GM20000 (cell line): ENCODE data around the gene TMEM50A.
"Not testable (repeated sequence)": the region's sequence is repeated elsewhere in the genome, so short reads cannot be mapped to it uniquely, and the experiment has no call there.

Source experiments
- DNase-seq: peaks from one replicate; pipeline ENCODE4 v3.0.0; 2012; ENCODE audit warnings: low spot score
- TF ChIP-seq, protein P1 (sequence below): IDR thresholded peaks from 2 replicates; pipeline ENCODE4 v1.5.1; 2012; ENCODE audit warnings: mild to moderate bottlenecking, control low read depth; ENCODE audit errors: extremely low read depth, missing control alignments

TMEM50A gene

GRCh38 chr1:25338188-25338981 lies at the start of gene TMEM50A:
TSS of gene TMEM50A (plus strand) at chr1:25338334. CDS start at chr1:25340487, 2,153 bp downstream.
- TF ChIP-seq, protein P1, sequence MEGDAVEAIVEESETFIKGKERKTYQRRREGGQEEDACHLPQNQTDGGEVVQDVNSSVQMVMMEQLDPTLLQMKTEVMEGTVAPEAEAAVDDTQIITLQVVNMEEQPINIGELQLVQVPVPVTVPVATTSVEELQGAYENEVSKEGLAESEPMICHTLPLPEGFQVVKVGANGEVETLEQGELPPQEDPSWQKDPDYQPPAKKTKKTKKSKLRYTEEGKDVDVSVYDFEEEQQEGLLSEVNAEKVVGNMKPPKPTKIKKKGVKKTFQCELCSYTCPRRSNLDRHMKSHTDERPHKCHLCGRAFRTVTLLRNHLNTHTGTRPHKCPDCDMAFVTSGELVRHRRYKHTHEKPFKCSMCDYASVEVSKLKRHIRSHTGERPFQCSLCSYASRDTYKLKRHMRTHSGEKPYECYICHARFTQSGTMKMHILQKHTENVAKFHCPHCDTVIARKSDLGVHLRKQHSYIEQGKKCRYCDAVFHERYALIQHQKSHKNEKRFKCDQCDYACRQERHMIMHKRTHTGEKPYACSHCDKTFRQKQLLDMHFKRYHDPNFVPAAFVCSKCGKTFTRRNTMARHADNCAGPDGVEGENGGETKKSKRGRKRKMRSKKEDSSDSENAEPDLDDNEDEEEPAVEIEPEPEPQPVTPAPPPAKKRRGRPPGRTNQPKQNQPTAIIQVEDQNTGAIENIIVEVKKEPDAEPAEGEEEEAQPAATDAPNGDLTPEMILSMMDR: no peak
- DNase-seq: peak; percentile 91

- DNase-seq: not testable (repeated sequence)
These were observed 49.5 kb upstream of the TMEM50A start for GRCh38 chr1:25288573-25289101.

GRCh38 chr1:25290043-25290442 lies 48.1 kb upstream of the TMEM50A start:
- DNase-seq: not testable (repeated sequence)

DNA sequence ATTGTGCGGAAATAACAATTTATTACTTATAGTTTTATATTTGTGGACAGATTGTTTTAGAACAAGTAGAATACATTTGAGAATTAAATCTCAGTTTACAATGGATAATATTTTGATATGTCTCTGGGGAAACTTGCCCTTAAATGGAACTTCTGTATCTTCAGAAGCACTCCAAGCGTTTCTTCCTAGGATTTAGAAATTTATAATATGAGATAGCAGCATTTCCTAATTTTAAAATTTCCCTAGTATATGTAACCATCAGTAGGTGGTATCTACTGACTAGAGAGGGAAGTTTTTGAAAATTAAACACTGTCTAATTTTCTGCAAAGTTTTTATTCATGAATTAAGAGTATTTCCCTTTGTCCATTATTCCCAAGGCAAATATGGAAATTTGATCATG lies 44.7 kb upstream of the TMEM50A start:
- DNase-seq: not testable (repeated sequence)

GRCh38 chr1:25294889-25295826 lies 43.0 kb upstream of the TMEM50A start:
- DNase-seq: not testable (repeated sequence)

- not testable (repeated sequence) for DNase-seq
These were observed 41.6 kb upstream of the TMEM50A start for GRCh38 chr1:25296501-25296900.

- DNase-seq: not testable (repeated sequence)
These were observed 37.4 kb upstream of the TMEM50A start for GRCh38 chr1:25300729-25301128.

GRCh38 chr1:25302330-25302729 lies 35.8 kb upstream of the TMEM50A start:
- not testable (repeated sequence) for DNase-seq

GRCh38 chr1:25304936-25305335 lies 33.2 kb upstream of the TMEM50A start:
- DNase-seq: not testable (repeated sequence)

DNA sequence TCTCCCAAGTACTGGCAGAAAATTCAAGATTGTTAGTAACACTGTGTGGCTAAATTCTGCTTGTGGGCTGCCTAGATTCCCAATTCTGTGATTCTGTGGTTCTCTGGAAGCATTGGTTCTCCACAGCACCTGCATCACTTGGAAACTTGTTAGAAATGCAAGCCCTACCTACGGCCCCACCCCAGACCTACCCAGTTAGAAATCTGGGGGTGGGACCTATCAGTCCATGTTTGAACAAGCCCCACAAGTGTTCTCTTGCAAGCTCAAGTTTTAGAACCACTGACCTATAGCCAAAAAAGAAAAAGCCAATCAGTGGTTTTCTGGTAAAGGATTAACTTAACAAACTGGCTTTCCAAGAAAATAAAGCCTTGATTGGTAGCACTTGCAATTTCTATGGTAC lies 30.0 kb upstream of the TMEM50A start:
- not testable (repeated sequence) for DNase-seq

DNA sequence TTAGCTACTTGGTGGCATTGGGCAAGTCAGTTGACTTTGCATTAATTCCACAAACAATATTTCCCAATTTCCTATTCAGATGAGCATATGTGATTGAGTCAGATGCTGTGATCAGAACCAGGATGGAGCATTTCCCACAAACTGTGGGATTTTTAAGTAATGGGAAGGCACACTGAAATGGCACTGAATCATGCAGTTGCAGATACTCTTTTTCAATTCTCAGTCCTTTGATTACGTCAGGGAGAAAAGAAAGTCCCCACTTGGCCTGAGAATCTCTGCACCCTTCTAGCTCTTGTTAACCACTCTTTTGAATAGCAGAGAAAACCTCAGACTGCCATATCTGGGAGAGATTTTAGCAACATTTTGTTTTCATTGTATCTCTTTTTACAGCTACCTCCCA lies 29.0 kb upstream of the TMEM50A start:
- DNase-seq: not testable (repeated sequence)

DNA sequence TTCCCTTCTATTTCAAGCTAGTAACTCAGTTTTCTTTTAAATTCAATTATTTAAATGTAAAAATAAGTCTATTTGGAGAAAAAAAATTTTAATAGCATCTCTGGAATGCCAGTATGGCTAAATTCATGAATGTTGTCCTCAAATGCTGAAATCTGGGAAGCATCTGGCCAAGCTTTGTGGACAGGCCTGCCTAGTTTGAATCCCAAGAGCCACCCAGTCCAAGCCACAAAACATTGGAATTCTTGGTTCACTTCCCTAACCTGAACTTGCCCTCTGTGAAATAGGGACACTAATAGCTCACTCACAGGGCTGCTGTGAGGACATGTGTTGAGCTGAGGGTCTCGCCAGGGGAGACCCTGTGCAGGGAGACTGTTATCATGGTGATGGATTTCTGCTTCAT lies 28.6 kb upstream of the TMEM50A start:
- DNase-seq: not testable (repeated sequence)

DNA sequence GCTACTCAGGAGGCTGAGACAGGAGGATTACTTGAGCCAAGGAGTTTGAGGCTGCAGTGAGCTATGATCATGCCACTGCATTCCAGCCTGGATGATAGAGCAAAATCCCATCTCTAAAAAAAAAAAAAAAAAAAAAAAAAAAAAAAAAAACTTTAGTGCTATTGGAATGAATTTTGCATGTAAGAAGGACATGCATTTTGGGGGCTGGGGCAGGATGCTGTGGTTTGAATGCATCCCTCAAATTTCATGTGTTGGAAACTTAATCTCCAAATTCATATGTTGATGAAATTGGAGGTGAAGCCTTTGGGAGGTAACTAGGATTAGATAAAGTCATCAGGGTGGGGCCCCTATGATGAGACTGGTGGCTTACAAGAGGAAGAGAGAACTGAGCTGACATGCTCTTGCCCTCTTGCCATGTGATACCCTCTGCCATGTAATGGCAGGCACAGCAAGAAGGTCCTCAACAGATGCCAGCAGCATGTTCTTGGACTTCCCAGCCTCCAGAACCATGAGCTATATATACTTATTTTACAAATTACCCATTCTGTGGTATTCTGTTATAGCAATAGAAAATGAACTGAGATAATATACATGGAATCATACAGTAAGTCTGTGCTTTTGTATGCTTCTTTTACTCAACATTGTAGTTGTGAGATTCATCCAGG lies 25.2 kb upstream of the TMEM50A start:
- DNase-seq: not testable (repeated sequence)

GRCh38 chr1:25320314-25320938 lies 17.7 kb upstream of the TMEM50A start:
- not testable (repeated sequence) for DNase-seq

- DNase-seq: not testable (repeated sequence)
These were observed 16.0 kb upstream of the TMEM50A start for GRCh38 chr1:25322127-25322526.

GRCh38 chr1:25324407-25324806 lies 13.7 kb upstream of the TMEM50A start:
- DNase-seq: not testable (repeated sequence)

DNA sequence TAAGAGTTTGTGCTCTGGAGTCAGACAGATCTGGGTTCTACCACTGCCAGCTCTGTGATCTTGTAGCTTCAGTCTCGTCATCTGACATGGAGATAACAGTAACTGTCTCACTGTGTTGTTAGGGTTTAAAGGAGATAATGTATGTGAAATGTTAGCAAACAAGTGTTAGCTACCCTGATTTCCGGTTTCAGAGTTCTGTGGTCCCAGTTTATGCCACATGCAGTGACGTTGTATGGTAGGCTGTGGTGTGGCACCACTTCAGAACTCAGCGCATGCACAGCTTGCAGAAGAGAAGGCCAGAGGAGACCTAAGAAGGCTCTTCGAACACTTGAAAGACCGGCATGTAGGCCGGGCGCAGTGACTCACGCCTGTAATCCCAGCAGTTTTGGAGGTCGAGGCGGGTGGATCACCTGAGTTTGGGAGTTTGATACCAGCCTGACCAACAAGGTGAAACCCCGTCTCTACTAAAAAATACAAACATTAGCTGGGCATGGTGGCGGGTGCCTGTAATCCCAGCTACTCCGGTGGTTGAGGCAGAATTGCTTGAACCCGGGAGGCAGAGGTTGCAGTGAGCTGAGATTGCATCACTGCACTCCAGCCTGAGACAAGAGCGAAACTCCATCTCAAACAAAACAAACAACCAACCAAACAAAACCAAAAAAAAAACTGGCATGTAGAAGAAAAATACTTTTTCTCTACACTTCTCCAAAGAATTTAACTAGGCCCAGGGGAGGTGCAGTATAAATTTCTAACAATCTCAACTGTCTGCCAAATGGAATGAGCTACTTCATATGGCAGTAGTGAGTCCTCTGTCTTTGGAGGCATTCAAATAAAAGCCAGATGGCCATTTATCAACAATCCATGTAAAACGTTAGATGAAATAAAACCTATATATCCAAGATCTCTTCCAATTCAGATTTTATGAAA lies 10.0 kb upstream of the TMEM50A start:
- not testable (repeated sequence) for DNase-seq

GRCh38 chr1:25328791-25329185 lies 9.3 kb upstream of the TMEM50A start:
- DNase-seq: not testable (repeated sequence)
